GM06990 (cell line): Measurements from ENCODE around the gene GAS2.
A peak's percentile ranks its signal among the peaks of the same experiment; 100 is the strongest.

Experiments used
- DNase-seq: peaks from one replicate; pipeline ENCODE4 v3.0.0-alpha.2; 2011; ENCODE audit not compliant: insufficient read length; ENCODE audit errors: extremely low read depth
- H3K27me3 ChIP-seq: replicated peaks from 2 replicates; pipeline ENCODE4 v1.6.0; 2011; ENCODE audit warnings: low read length; ENCODE audit not compliant: control insufficient read depth, insufficient read depth
- H3K36me3 ChIP-seq: 2 replicates; pipeline ENCODE4 v1.5.1; 2011; ENCODE audit warnings: low read length; ENCODE audit not compliant: control insufficient read depth, insufficient read depth
- H3K4me3 ChIP-seq: replicated peaks from 2 replicates; pipeline ENCODE4 v1.5.1; 2011; ENCODE audit warnings: low read depth, mild to moderate bottlenecking, control low read depth, low read length
- TF ChIP-seq, protein P1 (sequence below): IDR thresholded peaks from 2 replicates; pipeline ENCODE4 v1.5.1; 2011; ENCODE audit warnings: low read length, control low read depth, mild to moderate bottlenecking, inconsistent platforms; ENCODE audit not compliant: insufficient read depth, poor library complexity, severe bottlenecking

The GAS2 gene

DNA sequence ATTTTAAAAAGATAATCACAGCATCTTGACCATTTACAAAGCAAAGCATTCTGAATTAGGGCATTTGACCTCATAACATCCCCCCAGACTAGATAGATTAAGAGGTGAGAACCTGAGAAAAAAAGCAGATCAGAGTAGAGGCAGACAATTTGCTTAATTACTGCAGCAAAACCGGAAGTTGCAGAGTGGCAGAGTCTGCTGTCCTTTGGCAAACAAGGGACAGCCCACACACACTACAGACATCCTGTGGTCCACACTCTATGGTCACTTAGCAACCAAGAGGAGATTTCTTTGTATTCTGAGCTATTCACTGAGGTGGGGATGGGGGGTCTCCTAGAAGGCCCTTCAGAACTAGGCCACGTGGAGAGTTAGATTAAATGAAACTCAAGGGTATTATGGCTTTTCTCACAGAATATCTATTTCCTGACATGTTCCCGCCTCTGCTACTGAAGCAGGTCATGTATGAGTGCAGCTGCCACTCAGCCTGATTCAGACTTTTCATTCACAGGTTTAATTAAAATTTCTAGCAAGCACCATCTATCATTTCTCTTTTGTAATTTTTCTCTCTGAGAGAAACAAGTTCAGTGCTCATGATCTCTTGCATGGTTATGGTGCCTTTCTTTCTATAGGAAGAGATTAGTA lies 114.7 kb downstream of the GAS2 start:
- Histone ChIP-seq H3K4me3 (no peak overlapping the region), H3K27me3 (no peaks in the 10 kb centered on the region), H3K36me3 (no peaks in the 10 kb centered on the region)
- no peak for DNase-seq
- TF ChIP-seq, protein P1, sequence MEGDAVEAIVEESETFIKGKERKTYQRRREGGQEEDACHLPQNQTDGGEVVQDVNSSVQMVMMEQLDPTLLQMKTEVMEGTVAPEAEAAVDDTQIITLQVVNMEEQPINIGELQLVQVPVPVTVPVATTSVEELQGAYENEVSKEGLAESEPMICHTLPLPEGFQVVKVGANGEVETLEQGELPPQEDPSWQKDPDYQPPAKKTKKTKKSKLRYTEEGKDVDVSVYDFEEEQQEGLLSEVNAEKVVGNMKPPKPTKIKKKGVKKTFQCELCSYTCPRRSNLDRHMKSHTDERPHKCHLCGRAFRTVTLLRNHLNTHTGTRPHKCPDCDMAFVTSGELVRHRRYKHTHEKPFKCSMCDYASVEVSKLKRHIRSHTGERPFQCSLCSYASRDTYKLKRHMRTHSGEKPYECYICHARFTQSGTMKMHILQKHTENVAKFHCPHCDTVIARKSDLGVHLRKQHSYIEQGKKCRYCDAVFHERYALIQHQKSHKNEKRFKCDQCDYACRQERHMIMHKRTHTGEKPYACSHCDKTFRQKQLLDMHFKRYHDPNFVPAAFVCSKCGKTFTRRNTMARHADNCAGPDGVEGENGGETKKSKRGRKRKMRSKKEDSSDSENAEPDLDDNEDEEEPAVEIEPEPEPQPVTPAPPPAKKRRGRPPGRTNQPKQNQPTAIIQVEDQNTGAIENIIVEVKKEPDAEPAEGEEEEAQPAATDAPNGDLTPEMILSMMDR = no peak

DNA sequence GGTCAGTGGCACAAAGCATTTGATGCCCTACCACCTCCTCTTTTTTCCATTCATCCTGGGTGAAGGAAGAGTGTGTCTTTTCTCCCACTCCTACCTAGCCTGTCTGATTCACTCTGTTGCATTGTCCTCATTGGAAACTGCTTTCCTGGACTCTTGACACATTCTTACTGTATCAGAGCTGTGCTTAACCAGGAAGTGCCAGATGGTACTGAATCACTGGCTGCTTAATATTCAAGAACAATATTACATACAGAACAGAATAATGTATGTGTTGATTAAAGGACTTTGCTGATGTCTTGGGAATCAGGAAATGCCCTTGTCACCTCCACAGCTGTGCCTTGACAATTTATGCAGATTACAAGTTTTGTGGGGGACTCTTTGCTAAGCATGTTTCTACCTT lies 118.8 kb downstream of the GAS2 start:
- no peaks in the 10 kb centered on the region for H3K27me3 ChIP-seq
- DNase-seq = no peak
- TF ChIP-seq, protein P1 = no peak
- H3K4me3 ChIP-seq = no peak overlapping the region
- H3K36me3 ChIP-seq = no peaks in the 10 kb centered on the region

- no peak overlapping the region for H3K4me3 ChIP-seq
- TF ChIP-seq, protein P1 = no peak
- H3K36me3 ChIP-seq = no peaks in the 10 kb centered on the region
- no peaks in the 10 kb centered on the region for H3K27me3 ChIP-seq
- DNase-seq = peak; percentile 44
Observed at GRCh38 chr11:22786475-22786874, 120.1 kb downstream of the GAS2 start.

DNA sequence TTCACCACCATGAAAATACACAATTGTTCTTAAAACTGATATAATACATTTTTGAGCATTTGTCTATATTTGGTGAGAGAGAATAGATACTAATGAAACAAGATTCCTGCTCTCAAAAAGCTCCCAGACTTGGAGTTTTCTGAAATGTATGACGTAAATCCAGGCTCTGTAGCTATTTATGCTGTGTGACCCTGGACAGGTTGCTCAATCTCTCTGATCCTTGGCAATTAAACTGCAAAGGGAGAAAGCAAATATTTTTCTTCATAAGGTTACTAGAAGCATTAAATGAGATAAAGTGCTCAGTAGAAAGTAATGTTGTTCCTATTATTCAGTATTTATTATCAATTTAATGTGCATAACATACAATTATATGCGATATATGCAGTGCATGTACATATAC lies 120.6 kb downstream of the GAS2 start:
- TF ChIP-seq, protein P1 = no peak
- H3K36me3 ChIP-seq = no peaks in the 10 kb centered on the region
- no peaks in the 10 kb centered on the region for H3K27me3 ChIP-seq
- no peak overlapping the region for H3K4me3 ChIP-seq
- DNase-seq = no peak

- Histone ChIP-seq H3K4me3 (no peak overlapping the region), H3K36me3 (no peaks in the 10 kb centered on the region), H3K27me3 (no peaks in the 10 kb centered on the region)
- DNase-seq = peak; percentile 16
- TF ChIP-seq, protein P1 = peak; percentile 58
Observed at GRCh38 chr11:22787551-22788162, 121.2 kb downstream of the GAS2 start.
